ENCODE results near the gene DYNC1LI1.

DNA sequence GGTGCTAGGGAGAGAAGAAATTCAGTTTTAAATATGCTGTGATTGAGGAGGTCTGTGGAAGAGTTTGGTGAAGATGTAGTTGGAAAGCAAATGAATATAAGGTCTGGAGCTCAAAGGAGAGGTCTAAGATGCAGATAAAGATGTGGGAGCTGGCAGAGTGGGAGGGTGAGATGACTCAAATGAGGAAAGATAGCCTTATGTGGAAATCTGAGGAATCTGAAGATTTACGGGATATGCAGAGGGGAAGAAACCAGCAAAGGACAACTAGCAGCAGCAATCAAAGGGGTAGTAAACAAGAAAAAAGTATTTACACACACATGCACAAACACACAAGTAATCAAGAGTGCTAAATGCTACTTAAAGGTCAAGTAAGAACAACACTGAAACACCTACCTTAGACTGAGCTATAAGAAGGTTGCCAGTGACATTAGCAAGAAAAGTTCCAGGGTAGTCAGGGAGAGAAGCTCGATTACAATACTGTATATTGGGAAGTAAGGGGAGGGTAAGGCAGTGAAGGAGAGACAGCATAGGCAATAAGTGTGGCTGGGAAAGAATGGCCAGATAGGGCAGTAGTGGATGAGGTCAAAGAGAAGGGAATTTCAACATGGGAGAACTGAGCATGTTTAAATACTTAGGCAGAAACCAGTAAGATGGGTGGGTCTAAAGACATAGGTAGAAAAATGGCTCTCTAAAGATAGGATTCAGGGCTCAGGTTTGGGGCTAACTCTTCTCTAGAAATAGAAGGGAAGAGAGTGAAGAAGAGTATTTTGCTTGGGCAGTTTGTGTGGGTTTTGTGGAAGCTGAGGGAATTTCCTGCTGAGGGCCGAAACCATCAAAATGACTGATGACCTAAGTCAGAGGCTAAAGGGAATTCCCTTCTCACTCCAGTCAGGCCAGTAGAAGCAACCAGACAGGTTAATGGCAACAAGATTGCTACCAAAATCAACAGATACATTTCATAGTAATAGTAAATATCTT, 76.9 kb downstream of the DYNC1LI1 start:
- TF ChIP-seq MLX (CRISPR knock-in tag; conservative IDR thresholded peaks at IDR 0.05): no peak
- TF ChIP-seq POLR2AphosphoS5 (IDR thresholded peaks at IDR 0.05; ENCODE audit: control insufficient read depth, insufficient read depth, low read depth, low read length): no peak
- TF ChIP-seq MXI1 (IDR thresholded peaks at IDR 0.05; ENCODE audit: low read depth, low read length): no peak

All from K562 (cell line).